ENCODE data around the gene KRTAP20-2.

Gene KRTAP20-2

GRCh38 chr21:30676737-30677136 lies 41.7 kb downstream of the KRTAP20-2 start:
- no peak for DNase-seq

DNA sequence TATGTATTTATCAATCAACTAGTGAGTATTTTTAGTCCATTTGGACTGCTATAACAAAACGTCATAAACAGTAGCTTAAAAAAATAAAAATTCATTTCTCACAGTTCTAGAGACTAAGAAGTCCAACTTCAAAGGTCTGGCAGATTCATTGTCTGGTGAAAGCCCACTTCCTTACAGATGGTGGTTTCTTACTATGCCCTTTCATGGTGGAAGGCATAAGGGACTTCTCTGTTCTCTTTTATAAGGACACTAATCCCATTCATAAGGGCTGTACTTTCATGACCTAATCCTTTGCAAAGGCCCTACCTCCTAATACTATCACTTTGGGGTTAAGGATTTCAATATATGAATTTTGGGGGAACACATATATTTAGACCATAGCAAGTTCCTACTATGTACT lies 45.6 kb downstream of the KRTAP20-2 start:
- no peak for DNase-seq

- no peak for DNase-seq
Measured at GRCh38 chr21:30684506-30684905, 49.5 kb downstream of the KRTAP20-2 start.
